ENCODE data around the gene ADK. TPM values are rescaled to one million over a fixed set of nuclear protein-coding genes. Genes with fewer than 3 reads are reported as not detected.

ADK gene
- total RNA-seq, 1 experiment from 2014 or later = 33.6 TPM

- peak; percentile 19 for DNase-seq (ENCODE audit: low read depth)
These were observed 83.5 kb downstream of the ADK start for GRCh38 chr10:74234569-74234968.

GRCh38 chr10:74238031-74238431 lies 87.0 kb downstream of the ADK start:
- no peak for DNase-seq (ENCODE audit: low read depth)

GRCh38 chr10:74238516-74238915 lies 87.5 kb downstream of the ADK start:
- DNase-seq (ENCODE audit: low read depth) = no peak

GRCh38 chr10:74243067-74243466 lies 92.0 kb downstream of the ADK start:
- no peak for DNase-seq (ENCODE audit: low read depth)

- DNase-seq (ENCODE audit: low read depth) = peak; percentile 39
These were observed 93.2 kb downstream of the ADK start for GRCh38 chr10:74244097-74244685.

- DNase-seq (ENCODE audit: low read depth) = no peak
These were observed 93.8 kb downstream of the ADK start for GRCh38 chr10:74244807-74245206.

- no peak for DNase-seq (ENCODE audit: low read depth)
These were observed 95.5 kb downstream of the ADK start for GRCh38 chr10:74246495-74246894.

GRCh38 chr10:74249865-74250264 lies 98.8 kb downstream of the ADK start:
- peak; percentile 21 for DNase-seq (ENCODE audit: low read depth)

- DNase-seq (ENCODE audit: low read depth) = no peak
These were observed 104.2 kb downstream of the ADK start for GRCh38 chr10:74255214-74255613.

GRCh38 chr10:74255888-74256357 lies 104.9 kb downstream of the ADK start:
- no peak for DNase-seq (ENCODE audit: low read depth)

GRCh38 chr10:74262856-74263255 lies 111.8 kb downstream of the ADK start:
- DNase-seq (ENCODE audit: low read depth) = no peak

- no peak for DNase-seq (ENCODE audit: low read depth)
These were observed 113.0 kb downstream of the ADK start for GRCh38 chr10:74263996-74264395.

- no peak for DNase-seq (ENCODE audit: low read depth)
These were observed 121.3 kb downstream of the ADK start for GRCh38 chr10:74272288-74272687.

GRCh38 chr10:74275755-74276290 lies 124.8 kb downstream of the ADK start:
- DNase-seq (ENCODE audit: low read depth) = no peak

GRCh38 chr10:74276416-74276815 lies 125.4 kb downstream of the ADK start:
- no peak for DNase-seq (ENCODE audit: low read depth)

- DNase-seq (ENCODE audit: low read depth) = no peak
These were observed 131.3 kb downstream of the ADK start for GRCh38 chr10:74282151-74282847.

GRCh38 chr10:74282848-74283210 lies 131.8 kb downstream of the ADK start:
- DNase-seq (ENCODE audit: low read depth) = no peak

GRCh38 chr10:74289188-74289587 lies 138.2 kb downstream of the ADK start:
- DNase-seq (ENCODE audit: low read depth) = no peak

- DNase-seq (ENCODE audit: low read depth) = no peak
These were observed 138.9 kb downstream of the ADK start for GRCh38 chr10:74289951-74290350.

- peak; percentile 68 for DNase-seq (ENCODE audit: low read depth)
These were observed 139.7 kb downstream of the ADK start for GRCh38 chr10:74290708-74291107.

GRCh38 chr10:74292871-74293427 lies 141.9 kb downstream of the ADK start:
- DNase-seq (ENCODE audit: low read depth) = peak; percentile 64

- peak; percentile 82 for DNase-seq (ENCODE audit: low read depth)
These were observed 142.8 kb downstream of the ADK start for GRCh38 chr10:74293686-74294371.

Data from LHCN-M2 (cell line).